Trophoblast cell (in vitro differentiated cells and primary cell): ENCODE data around the gene ORMDL3.

Experiments
- DNase-seq, 2 donors: peaks; one replicate each; pipeline ENCODE4 v3.0.0-alpha.2; 2016
- H2AFZ ChIP-seq: 2 replicates; pipeline ENCODE4 v1.6.1; 2013; ENCODE audit warnings: low read length, moderate library complexity, mild to moderate bottlenecking; ENCODE audit not compliant: insufficient read depth, poor library complexity
- H2AK5ac ChIP-seq: 2 replicates; pipeline ENCODE4 v1.6.1; 2013; ENCODE audit warnings: mild to moderate bottlenecking, low read length
- H2BK120ac ChIP-seq: 2 replicates; pipeline ENCODE4 v1.6.1; 2013; ENCODE audit warnings: low read length, mild to moderate bottlenecking, moderate library complexity; ENCODE audit not compliant: insufficient read depth, poor library complexity
- H2BK12ac ChIP-seq: 2 replicates; pipeline ENCODE4 v1.6.1; 2013; ENCODE audit warnings: mild to moderate bottlenecking, low read length, moderate library complexity
- H2BK5ac ChIP-seq: 2 replicates; pipeline ENCODE4 v1.6.1; 2013; ENCODE audit warnings: low read length, low read depth, moderate library complexity, mild to moderate bottlenecking; ENCODE audit not compliant: poor library complexity
- H3K14ac ChIP-seq: 2 replicates; pipeline ENCODE4 v1.6.1; 2013; ENCODE audit warnings: mild to moderate bottlenecking, low read length
- H3K18ac ChIP-seq: 2 replicates; pipeline ENCODE4 v1.6.1; 2013; ENCODE audit warnings: mild to moderate bottlenecking, low read length
- H3K23ac ChIP-seq: 2 replicates; pipeline ENCODE4 v1.6.1; 2013; ENCODE audit warnings: low read length
- H3K27ac ChIP-seq: 2 replicates; pipeline ENCODE4 v1.5.1; 2013; ENCODE audit warnings: low read depth, mild to moderate bottlenecking, inconsistent platforms, low read length, moderate library complexity
- H3K27me3 ChIP-seq: 2 replicates; pipeline ENCODE4 v1.6.1; 2013; ENCODE audit warnings: inconsistent platforms, mild to moderate bottlenecking, low read length, moderate library complexity; ENCODE audit not compliant: insufficient read depth
- H3K36me3 ChIP-seq, 2 experiments: 1 replicate in 1 of 2; 2 replicates in 1 of 2; pipeline ENCODE4 v1.6.1; 2013; ENCODE audit warnings: low read length in 2 of 2, mild to moderate bottlenecking in 2 of 2, moderate library complexity in 1 of 2; ENCODE audit not compliant: insufficient read depth in 2 of 2, control insufficient read depth in 1 of 2
- H3K4ac ChIP-seq: 2 replicates; pipeline ENCODE4 v1.6.1; 2013; ENCODE audit warnings: low read depth, mild to moderate bottlenecking, low read length, moderate library complexity
- H3K4me1 ChIP-seq, 2 experiments: 1 replicate in 1 of 2; 2 replicates in 1 of 2; pipeline ENCODE4 v1.6.1; 2013; ENCODE audit warnings: low read length in 2 of 2, mild to moderate bottlenecking in 2 of 2, moderate library complexity in 1 of 2; ENCODE audit not compliant: insufficient read depth in 2 of 2, control insufficient read depth in 1 of 2
- H3K4me2 ChIP-seq: 2 replicates; pipeline ENCODE4 v1.6.1; 2013; ENCODE audit warnings: inconsistent platforms, mild to moderate bottlenecking, low read length, moderate library complexity
- H3K4me3 ChIP-seq: 2 replicates; pipeline ENCODE4 v1.5.1; 2013; ENCODE audit warnings: mild to moderate bottlenecking, low read depth, low read length, inconsistent platforms
- H3K79me1 ChIP-seq: one replicate; pipeline ENCODE4 v1.6.1; 2013; ENCODE audit warnings: low read length
- H3K79me2 ChIP-seq: 2 replicates; pipeline ENCODE4 v1.6.1; 2013; ENCODE audit warnings: low read length, mild to moderate bottlenecking; ENCODE audit not compliant: control insufficient read depth, insufficient read depth, poor library complexity
- H3K9ac ChIP-seq: 2 replicates; pipeline ENCODE4 v1.6.1; 2013; ENCODE audit warnings: mild to moderate bottlenecking, low read length
- H3K9me3 ChIP-seq: 2 replicates; pipeline ENCODE4 v1.6.1; 2013; ENCODE audit warnings: low read depth, mild to moderate bottlenecking, control low read depth, inconsistent platforms, low read length; ENCODE audit not compliant: insufficient read depth
- H4K12ac ChIP-seq: 2 replicates; pipeline ENCODE4 v1.6.1; 2013; ENCODE audit warnings: low read depth, mild to moderate bottlenecking, low read length, moderate library complexity
- H4K8ac ChIP-seq: 2 replicates; pipeline ENCODE4 v1.6.1; 2013; ENCODE audit warnings: low read depth, mild to moderate bottlenecking, low read length, moderate library complexity
- H4K91ac ChIP-seq: one replicate; pipeline ENCODE4 v1.6.1; 2013; ENCODE audit warnings: low read depth, mild to moderate bottlenecking, low read length, moderate library complexity
- WGBS: extraction: QIAGEN DNeasy Blood & Tissue Kit; methylation state at CpG from one replicate; pipeline ENCODE4 v1.1.7; 2013; ENCODE audit warnings: missing lambda C conversion rate; ENCODE audit not compliant: insufficient read length, insufficient coverage; ENCODE audit errors: extremely low coverage; 5-methylcytosine and 5-hydroxymethylcytosine counted together

ORMDL3 gene

DNA sequence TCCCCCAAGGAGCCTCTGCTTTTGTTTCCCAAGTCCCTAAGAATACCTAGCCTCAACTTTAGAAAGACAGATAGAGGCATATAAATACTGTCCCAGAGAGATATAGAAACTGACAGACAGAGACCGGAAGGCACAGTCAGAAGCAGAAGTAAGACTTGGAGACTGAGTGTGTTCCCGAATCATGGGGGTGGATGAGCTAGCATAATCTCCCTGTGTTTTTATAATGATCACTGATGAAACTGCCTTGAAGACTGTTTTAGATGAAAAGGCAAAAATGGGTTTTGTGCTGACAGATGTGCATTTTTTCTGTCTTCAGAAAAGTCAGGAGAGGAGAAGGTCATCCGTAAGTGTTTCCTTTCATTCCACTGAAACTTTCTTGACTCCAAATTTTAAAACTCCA lies 44.9 kb upstream of the ORMDL3 start:
- H3K14ac ChIP-seq, result no peak overlapping the region
- no peak overlapping the region for H2AK5ac ChIP-seq
- H2BK12ac ChIP-seq, result no peak overlapping the region
- H3K79me1 ChIP-seq, result no peaks in the 10 kb centered on the region
- no peak overlapping the region for H4K8ac ChIP-seq
- no peak overlapping the region for H3K18ac ChIP-seq
- no peaks in the 10 kb centered on the region for H3K4me1 ChIP-seq
- DNase-seq, result peak in 1 of 2 donors; percentile 26
- no CpG with 5 or more reads among the region's 3 CpGs for WGBS
- no peak overlapping the region for H2BK5ac ChIP-seq
- no peak overlapping the region for H4K91ac ChIP-seq
- H2BK120ac ChIP-seq, result no peak overlapping the region
- H3K9ac ChIP-seq, result no peak overlapping the region
- H3K23ac ChIP-seq, result no peak overlapping the region
- no peaks in the 10 kb centered on the region for H3K79me2 ChIP-seq
- no peak overlapping the region for H3K4me2 ChIP-seq
- H3K9me3 ChIP-seq, result no peaks in the 10 kb centered on the region
- H4K12ac ChIP-seq, result no peak overlapping the region
- no peak overlapping the region for H3K4ac ChIP-seq
- H3K36me3 ChIP-seq, result no peaks in the 10 kb centered on the region
- no peak overlapping the region for H2AFZ ChIP-seq
- H3K4me3 ChIP-seq, result no peak overlapping the region
- no peak overlapping the region for H3K27ac ChIP-seq
- no peaks in the 10 kb centered on the region for H3K27me3 ChIP-seq

DNA sequence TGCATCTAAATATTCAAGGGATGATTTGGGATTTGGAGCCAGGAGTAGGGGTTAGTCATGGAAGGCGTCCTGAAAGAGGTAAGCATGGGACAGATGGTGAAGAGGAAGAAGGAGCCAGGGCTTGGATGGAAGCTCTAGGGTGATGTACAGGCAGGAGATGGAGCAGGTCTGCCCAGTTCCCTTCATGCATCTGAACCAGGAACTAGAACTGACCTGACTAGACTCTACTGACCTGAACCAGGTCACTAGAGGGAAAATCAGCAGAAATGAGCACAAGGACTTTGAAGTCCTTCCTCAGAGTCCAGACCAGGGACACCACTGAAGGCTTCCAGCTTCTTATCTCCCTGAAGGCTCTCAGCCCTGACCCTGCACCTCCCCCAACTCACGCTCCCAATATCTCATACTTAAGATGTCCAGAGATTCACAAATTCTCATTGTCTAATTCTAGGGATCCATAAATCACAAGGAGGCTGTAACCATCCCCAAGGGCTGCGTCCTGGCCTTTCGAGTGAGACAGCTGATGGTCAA lies 43.7 kb upstream of the ORMDL3 start:
- Histone ChIP-seq H3K4me3 (no peak overlapping the region), H3K27me3 (no peaks in the 10 kb centered on the region), H3K23ac (no peak overlapping the region), H3K79me1 (no peaks in the 10 kb centered on the region), H3K14ac (no peak overlapping the region), H3K79me2 (no peaks in the 10 kb centered on the region), H2BK120ac (no peak overlapping the region), H2BK5ac (no peak overlapping the region), H4K91ac (no peak overlapping the region), H3K18ac (no peak overlapping the region), H3K9me3 (no peaks in the 10 kb centered on the region), H3K27ac (no peak overlapping the region), H2AK5ac (no peak overlapping the region), H3K36me3 (no peaks in the 10 kb centered on the region), H2BK12ac (no peak overlapping the region), H4K8ac (no peak overlapping the region), H3K4ac (no peak overlapping the region), H4K12ac (no peak overlapping the region), H2AFZ (no peak overlapping the region), H3K4me1 (no peaks in the 10 kb centered on the region), H3K9ac (no peak overlapping the region), H3K4me2 (no peak overlapping the region)
- WGBS, result no CpG with 5 or more reads among the region's 4 CpGs
- peak in 1 of 2 donors; percentile 11 for DNase-seq

DNA sequence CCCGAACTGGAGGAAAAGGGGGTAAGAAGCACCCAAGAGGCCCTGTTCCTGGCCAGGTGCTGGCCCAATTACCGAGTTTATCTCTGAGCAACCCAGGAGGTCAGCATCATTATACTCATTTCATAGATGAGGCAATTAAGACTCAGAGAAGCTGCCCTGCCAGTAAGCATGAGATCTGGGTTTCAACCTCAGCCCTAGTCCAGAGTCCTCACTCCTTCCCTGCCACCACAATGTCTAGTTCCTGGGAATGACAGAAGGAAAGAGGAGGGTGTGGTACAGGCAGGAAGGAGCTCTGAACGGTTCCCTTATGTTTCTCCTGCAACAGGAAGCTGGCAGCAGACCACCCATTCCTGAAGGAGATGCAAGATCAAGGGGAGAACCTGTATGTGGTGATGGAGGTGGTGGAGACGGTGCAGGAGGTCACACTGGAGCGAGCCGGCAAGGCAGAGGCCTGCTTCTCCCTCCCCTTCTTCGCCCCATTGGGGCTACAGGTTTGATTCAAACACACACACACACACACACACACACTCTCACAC lies 42.8 kb upstream of the ORMDL3 start:
- Histone ChIP-seq H3K79me1 (no peaks in the 10 kb centered on the region), H2AK5ac (no peak overlapping the region), H3K27ac (no peak overlapping the region), H3K14ac (no peak overlapping the region), H2AFZ (no peak overlapping the region), H3K4me3 (no peak overlapping the region), H4K8ac (no peak overlapping the region), H3K36me3 (no peaks in the 10 kb centered on the region), H4K12ac (no peak overlapping the region), H3K18ac (no peak overlapping the region), H4K91ac (no peak overlapping the region), H2BK5ac (no peak overlapping the region), H3K4me2 (no peak overlapping the region), H3K27me3 (no peaks in the 10 kb centered on the region), H3K23ac (no peak overlapping the region), H3K4me1 (no peaks in the 10 kb centered on the region), H3K4ac (no peak overlapping the region), H3K9ac (no peak overlapping the region), H2BK120ac (no peak overlapping the region), H2BK12ac (no peak overlapping the region), H3K79me2 (no peaks in the 10 kb centered on the region), H3K9me3 (no peaks in the 10 kb centered on the region)
- WGBS, result no CpG with 5 or more reads among the region's 7 CpGs
- no peak for DNase-seq

DNA sequence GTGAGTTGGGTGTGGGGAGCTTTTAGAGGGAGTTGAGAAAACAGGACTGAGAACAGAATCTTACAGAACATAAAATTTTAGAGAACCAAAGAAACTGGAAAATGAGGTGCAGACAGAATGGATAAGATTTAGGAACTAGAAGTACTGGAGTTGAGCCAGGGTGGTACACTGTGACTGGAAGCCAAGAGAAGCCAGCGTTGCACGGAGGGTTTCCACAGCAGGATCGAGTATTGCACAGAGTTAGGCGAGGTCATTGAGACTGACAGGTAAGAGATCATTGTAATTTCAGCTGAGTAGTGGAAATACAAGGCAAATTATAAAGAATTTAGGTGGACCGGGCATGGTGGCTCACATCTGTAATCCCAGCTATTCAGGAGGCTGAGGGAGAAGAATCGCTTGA lies 42.0 kb upstream of the ORMDL3 start:
- no peak overlapping the region for H3K9ac ChIP-seq
- no CpG with 5 or more reads among the region's 6 CpGs for WGBS

More for the DNA sequence above, 42.0 kb upstream of the ORMDL3 start:
- no peak overlapping the region for H4K12ac ChIP-seq
- H3K27ac ChIP-seq, result no peak overlapping the region
- H2AK5ac ChIP-seq, result no peak overlapping the region
- H3K4me2 ChIP-seq, result no peak overlapping the region
- H3K4me3 ChIP-seq, result no peak overlapping the region
- no peak overlapping the region for H2BK5ac ChIP-seq
- H2AFZ ChIP-seq, result no peak overlapping the region
- no peak overlapping the region for H4K8ac ChIP-seq
- no peak overlapping the region for H3K18ac ChIP-seq
- no peaks in the 10 kb centered on the region for H3K4me1 ChIP-seq
- no peaks in the 10 kb centered on the region for H3K36me3 ChIP-seq
- H2BK12ac ChIP-seq, result no peak overlapping the region
- no peak overlapping the region for H4K91ac ChIP-seq
- H3K23ac ChIP-seq, result no peak overlapping the region
- DNase-seq, result no peak
- no peak overlapping the region for H2BK120ac ChIP-seq
- H3K14ac ChIP-seq, result no peak overlapping the region
- H3K79me1 ChIP-seq, result no peaks in the 10 kb centered on the region
- no peaks in the 10 kb centered on the region for H3K79me2 ChIP-seq
- no peaks in the 10 kb centered on the region for H3K9me3 ChIP-seq
- no peak overlapping the region for H3K4ac ChIP-seq
- H3K27me3 ChIP-seq, result no peaks in the 10 kb centered on the region
